Common myeloid progenitor, CD34-positive (primary cell): ENCODE results near the gene VGLL4.

Experiments
- CTCF ChIA-PET: fragments of 350-600 bp; sonication (Branson Sonifier 250); formaldehyde crosslinking; loops from one replicate; lab custom pipeline; 2021; ENCODE audit warnings: antibody characterized with exemption; lab: Charles Lee
- POLR2A ChIA-PET: fragments of 350-600 bp; sonication (Branson Sonifier 250); formaldehyde crosslinking; loops from one replicate; lab custom pipeline; 2021; ENCODE audit warnings: antibody characterized with exemption; lab: Charles Lee
- DNase-seq, 3 donors: peaks; one replicate each; pipeline versions ENCODE4 v3.0.0 to v3.0.0-alpha.2; 2013
- H3K27ac ChIP-seq, 2 experiments: 1 replicate in 1 of 2; 2 replicates in 1 of 2; pipeline ENCODE4 v1.7.0; 2013; ENCODE audit warnings: inconsistent platforms in 2 of 2, low read length in 2 of 2, mild to moderate bottlenecking in 2 of 2, low read depth in 1 of 2, moderate library complexity in 1 of 2; ENCODE audit not compliant: severe bottlenecking in 2 of 2, insufficient read depth in 1 of 2, poor library complexity in 1 of 2
- H3K27me3 ChIP-seq, 5 experiments: replicated peaks in 2 of 5; 1 replicate in 3 of 5; 2 replicates in 2 of 5; pipeline versions ENCODE4 v1.6.1 to v1.7.0; 2013; ENCODE audit warnings: low read length in 4 of 5, mild to moderate bottlenecking in 2 of 5, moderate library complexity in 2 of 5, inconsistent platforms in 1 of 5; ENCODE audit not compliant: insufficient read depth in 5 of 5, control insufficient read depth in 4 of 5
- H3K36me3 ChIP-seq, 4 experiments: 1 replicate in 2 of 4; 2 replicates in 2 of 4; pipeline versions ENCODE4 v1.6.1 to v1.7.0; 2013; ENCODE audit warnings: low read length in 3 of 4, control low read depth in 1 of 4, mild to moderate bottlenecking in 1 of 4; ENCODE audit not compliant: control insufficient read depth in 4 of 4, insufficient read depth in 4 of 4
- H3K4me1 ChIP-seq, 4 experiments: 1 replicate in 3 of 4; 2 replicates in 1 of 4; pipeline versions ENCODE4 v1.6.1 to v1.7.1; 2013; ENCODE audit warnings: low read length in 3 of 4, mild to moderate bottlenecking in 3 of 4, control low read depth in 1 of 4, inconsistent platforms in 1 of 4, moderate library complexity in 1 of 4; ENCODE audit not compliant: control insufficient read depth in 4 of 4, insufficient read depth in 4 of 4; ENCODE audit errors: control extremely low read depth in 1 of 4
- H3K4me3 ChIP-seq, 7 experiments: 1 replicate in 4 of 7; 2 replicates in 3 of 7; pipeline versions ENCODE4 v1.5.1 to v1.7.0; 2013; ENCODE audit warnings: mild to moderate bottlenecking in 7 of 7, low read length in 6 of 7, moderate library complexity in 6 of 7, inconsistent platforms in 2 of 7, low read depth in 2 of 7, control low read depth in 1 of 7; ENCODE audit not compliant: insufficient read depth in 4 of 7, control insufficient read depth in 1 of 7; ENCODE audit errors: extremely low read depth in 1 of 7
- H3K9me3 ChIP-seq, 5 experiments: 1 replicate in 4 of 5; 2 replicates in 1 of 5; pipeline versions ENCODE4 v1.6.1 to v1.7.1; 2013; ENCODE audit warnings: low read length in 4 of 5, mild to moderate bottlenecking in 2 of 5, inconsistent platforms in 1 of 5, low read depth in 1 of 5, moderate library complexity in 1 of 5; ENCODE audit not compliant: control insufficient read depth in 4 of 5, insufficient read depth in 2 of 5; ENCODE audit errors: control extremely low read depth in 1 of 5
- WGBS: methylation state at CpG from one replicate; pipeline ENCODE4 v1.1.5; 2013; ENCODE audit not compliant: insufficient coverage; 5-methylcytosine and 5-hydroxymethylcytosine counted together

Gene VGLL4

DNA sequence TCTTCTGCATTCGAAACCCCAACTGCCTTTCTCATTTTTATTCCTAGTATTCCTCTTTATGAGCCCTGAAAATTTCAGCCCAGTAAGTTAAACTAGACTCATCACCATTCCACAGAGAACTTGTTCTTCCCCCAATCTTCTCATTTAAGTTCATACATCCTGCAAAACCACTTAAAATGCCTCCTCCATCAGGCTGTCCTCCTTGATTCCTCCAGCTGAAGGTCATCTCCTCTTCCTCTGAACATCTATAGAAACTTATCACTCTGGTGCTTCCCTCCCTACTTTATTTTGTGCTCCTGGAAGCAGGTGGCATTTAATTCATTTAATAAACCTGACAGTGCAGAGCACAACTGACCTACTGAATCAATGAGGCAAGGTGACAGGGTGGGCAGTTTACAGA lies 38.3 kb downstream of the VGLL4 start:
- H3K9me3 ChIP-seq: no peaks in the 10 kb centered on the region
- 100% methylated on average over 1 of the region's 1 CpG for WGBS
- no peak overlapping the region for H3K27ac ChIP-seq
- no peak for DNase-seq
- ChIA-PET POLR2A (no interaction called here), CTCF (interaction anchor here (1.7 kb wide), 1 partner anchor 13 kb away, joined by 4 read pairs; no protein-coding TSS in a partner anchor)
- H3K4me1 ChIP-seq: peaks cover 2 to 34% (median 13%) of the 10 kb centered on the region in 4 experiments
- no peaks in the 10 kb centered on the region for H3K27me3 ChIP-seq
- H3K36me3 ChIP-seq: peaks cover 10 to 23% (median 11%) of the 10 kb centered on the region in 4 experiments
- H3K4me3 ChIP-seq: no peak overlapping the region

DNA sequence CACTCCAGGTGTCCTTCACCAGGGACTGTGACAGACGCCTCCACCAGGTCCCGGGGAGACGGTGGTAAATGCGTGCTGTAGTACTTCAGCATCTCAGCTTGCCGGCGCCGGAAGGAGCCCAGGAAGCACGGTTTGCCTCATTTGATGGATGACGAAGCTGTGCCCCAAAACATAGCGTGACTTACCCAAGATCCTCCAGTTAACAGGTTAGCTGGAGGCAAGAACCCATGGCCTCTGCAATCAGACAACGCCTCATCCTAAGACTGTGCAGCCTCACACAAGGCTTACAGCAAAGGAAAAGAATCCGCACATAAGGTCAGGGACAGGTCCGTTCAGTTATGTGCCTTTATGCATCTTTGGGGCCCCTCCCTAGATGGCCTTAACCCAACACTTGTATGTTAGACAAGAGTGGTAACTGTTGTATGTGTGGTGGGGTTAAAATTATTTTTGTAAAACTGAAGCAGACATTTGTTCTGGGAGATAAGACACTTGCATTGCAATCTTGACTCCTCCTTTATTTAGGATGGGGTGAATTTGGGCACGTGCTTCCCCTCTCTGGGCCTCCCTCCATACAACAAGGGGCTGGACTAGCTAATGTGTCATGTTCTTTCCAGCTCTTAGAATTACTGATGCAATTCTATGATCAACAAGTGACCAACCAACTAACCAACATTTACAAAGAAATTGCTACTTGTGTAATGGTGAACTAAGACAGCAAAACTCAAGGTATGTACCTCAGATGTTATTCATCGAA lies 39.4 kb downstream of the VGLL4 start:
- H3K4me1 ChIP-seq: peaks cover 0 to 34% (median 13%) of the 10 kb centered on the region in 4 experiments
- 85% methylated on average over 11 of the region's 15 CpGs for WGBS
- ChIA-PET CTCF (interaction anchor here (0.7 to 0.8 kb wide), 2 partner anchors 14 to 33 kb away, joined by 3 read pairs; no protein-coding TSS in a partner anchor), POLR2A (no interaction called here)
- H3K27me3 ChIP-seq: no peaks in the 10 kb centered on the region
- no peak overlapping the region for H3K27ac ChIP-seq
- no peak overlapping the region for H3K4me3 ChIP-seq
- H3K36me3 ChIP-seq: peaks cover 13 to 32% (median 16%) of the 10 kb centered on the region in 4 experiments
- peak in 2 of 3 donors; percentile 41 to 70 for DNase-seq
- no peaks in the 10 kb centered on the region for H3K9me3 ChIP-seq

DNA sequence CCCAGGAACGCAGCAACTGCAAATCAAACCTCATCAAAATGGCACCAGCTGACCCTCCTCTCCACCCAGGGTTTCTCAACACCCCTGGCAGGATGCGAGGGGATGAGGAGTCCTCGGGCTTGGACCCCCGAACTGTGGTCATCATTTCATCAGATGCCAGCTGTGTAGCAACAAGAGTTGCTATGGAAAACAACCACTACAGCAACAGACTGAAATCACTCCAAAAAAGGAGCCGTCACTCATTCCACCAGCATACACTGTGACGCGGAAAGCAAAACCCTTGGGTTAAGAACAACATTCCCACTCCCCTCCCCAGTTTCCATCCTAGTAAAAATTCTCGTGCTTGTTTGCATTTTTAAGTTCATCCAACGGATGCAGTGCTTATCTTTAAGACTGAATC lies 40.1 kb downstream of the VGLL4 start:
- Histone ChIP-seq H3K27me3 (no peaks in the 10 kb centered on the region), H3K27ac (no peak overlapping the region), H3K4me1 (peaks cover 0 to 28% (median 12%) of the 10 kb centered on the region in 4 experiments), H3K4me3 (no peak overlapping the region), H3K36me3 (peaks cover 13 to 32% (median 17%) of the 10 kb centered on the region in 4 experiments), H3K9me3 (no peaks in the 10 kb centered on the region)
- WGBS: 94% methylated on average over 8 of the region's 9 CpGs
- ChIA-PET POLR2A (no interaction called here), CTCF (interaction anchor here (0.8 kb wide), 1 partner anchor 15 kb away, joined by 3 read pairs; no protein-coding TSS in a partner anchor)
- DNase-seq: peak in 1 of 3 donors; percentile 13

DNA sequence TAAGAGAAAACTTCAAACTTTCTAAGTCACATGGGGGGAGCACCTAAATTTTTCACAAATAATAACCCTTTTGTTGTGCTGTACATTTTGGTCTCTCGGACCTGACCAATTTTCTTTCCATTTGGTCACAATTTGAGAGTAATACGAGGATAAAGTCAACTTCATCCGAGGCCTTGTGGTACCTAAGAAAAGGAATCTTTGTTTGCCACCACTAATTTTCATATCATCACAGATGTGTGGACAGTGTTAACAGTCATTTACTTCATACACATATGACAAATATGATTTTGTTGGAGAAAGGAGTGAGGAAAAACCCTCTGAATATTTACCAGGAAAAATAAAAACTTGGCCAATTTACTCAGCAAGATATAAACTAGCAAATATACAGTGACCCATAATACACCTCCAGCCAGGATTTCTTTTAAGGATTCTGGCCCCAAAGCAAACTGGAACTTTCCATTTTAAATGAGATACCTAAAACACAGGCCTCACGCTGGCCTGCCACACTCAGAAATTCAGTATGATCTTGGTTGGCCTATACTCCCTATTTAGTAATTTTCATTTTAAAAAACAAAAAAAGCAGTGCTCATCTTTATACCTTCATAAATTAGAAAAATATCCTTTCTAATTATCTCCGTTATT lies 40.7 kb downstream of the VGLL4 start:
- Histone ChIP-seq H3K9me3 (peaks cover 0 to 3% (median 0%) of the 10 kb centered on the region in 5 experiments), H3K4me3 (no peak overlapping the region), H3K4me1 (peaks cover 0 to 22% (median 8%) of the 10 kb centered on the region in 4 experiments), H3K36me3 (peaks cover 13 to 32% (median 17%) of the 10 kb centered on the region in 4 experiments), H3K27ac (peak overlapping the region in 1 of 2 experiments; percentile 7), H3K27me3 (no peaks in the 10 kb centered on the region)
- POLR2A ChIA-PET: no interaction called here
- DNase-seq: no peak
- CTCF ChIA-PET: interaction anchor here (0.8 kb wide), 1 partner anchor 15 kb away, joined by 3 read pairs; no protein-coding TSS in a partner anchor
- 100% methylated on average over 2 of the region's 5 CpGs for WGBS

DNA sequence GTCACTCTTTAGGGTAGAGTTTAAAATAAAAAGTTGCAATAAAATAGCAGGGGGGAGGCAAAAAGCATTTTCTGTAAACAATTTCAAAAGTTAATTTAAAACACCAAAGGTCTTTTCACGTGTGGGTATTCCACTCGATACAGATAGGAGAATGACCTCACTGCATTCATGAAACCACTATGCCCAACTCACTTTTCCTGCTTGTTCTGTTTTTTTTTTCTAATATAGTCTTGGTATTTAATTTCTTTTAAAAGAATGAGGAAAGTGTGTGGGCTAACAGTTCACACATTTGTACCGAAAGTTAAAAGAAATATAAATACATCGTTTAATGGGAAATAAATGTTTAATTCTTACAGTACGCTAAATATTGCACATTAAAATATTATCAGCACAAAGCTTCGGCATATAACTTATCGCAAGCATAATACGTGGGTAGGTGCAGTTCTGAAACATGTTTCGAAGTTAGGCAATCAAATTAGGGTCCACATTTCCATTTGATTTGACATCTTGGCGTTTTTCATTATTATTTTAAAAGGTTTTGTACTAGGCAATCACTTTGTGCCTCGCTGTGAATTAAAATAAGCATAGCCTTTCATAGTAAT lies 41.4 kb downstream of the VGLL4 start:
- POLR2A ChIA-PET: no interaction called here

DNA sequence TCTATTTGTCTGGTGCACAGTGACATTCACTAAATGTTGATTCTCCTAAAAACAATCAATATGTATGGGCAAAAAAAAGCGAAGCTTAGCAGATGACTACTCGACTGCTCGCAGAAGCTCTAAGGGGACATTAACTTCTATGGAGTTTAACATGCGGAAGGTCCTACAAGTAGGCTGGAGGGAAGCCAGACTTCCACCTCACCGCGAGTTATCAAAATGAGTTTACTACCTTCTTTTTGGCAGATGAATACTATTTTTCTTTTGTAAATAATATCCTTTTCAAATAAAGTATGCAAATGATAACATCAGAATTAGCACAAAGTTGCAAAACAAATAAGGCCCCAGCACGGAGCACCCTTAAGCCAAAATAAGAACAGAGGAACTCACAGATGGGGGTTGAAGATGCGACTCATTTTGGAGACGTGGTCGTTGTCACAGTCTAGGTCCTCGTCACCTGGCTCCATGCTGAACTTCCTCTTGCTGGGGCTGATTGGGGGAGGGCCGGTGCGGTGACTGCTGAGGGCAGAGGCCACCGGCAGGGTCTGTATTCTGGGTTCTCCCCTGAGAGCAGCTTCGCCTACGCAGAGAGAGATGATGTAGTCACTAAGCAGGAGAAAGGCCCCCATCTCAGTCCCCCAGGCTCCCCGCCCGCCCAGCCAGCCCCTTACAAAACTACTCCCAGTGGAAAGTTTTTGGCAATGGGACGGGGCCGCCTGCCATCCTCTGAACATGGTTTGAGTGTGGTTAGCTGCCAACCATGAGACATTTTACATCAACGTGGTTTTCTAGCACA lies 42.1 kb downstream of the VGLL4 start:
- DNase-seq: peak in 2 of 3 donors; percentile 38 to 57
- no peak overlapping the region for H3K4me3 ChIP-seq
- no peaks in the 10 kb centered on the region for H3K27me3 ChIP-seq
- peaks cover 0 to 19% (median 6%) of the 10 kb centered on the region in 4 experiments for H3K4me1 ChIP-seq
- H3K36me3 ChIP-seq: peaks cover 13 to 34% (median 25%) of the 10 kb centered on the region in 4 experiments
- 80% methylated on average over 12 of the region's 21 CpGs for WGBS
- ChIA-PET POLR2A (no interaction called here), CTCF (interaction anchor here (0.6 kb wide), 1 partner anchor 50 kb away, joined by 3 read pairs; no protein-coding TSS in a partner anchor)
- H3K27ac ChIP-seq: peak overlapping the region in 1 of 2 experiments; percentile 34
- peaks cover 0 to 10% (median 0%) of the 10 kb centered on the region in 5 experiments for H3K9me3 ChIP-seq

More for the DNA sequence above, 41.4 kb downstream of the VGLL4 start:
- Histone ChIP-seq H3K4me3 (no peak overlapping the region), H3K36me3 (peaks cover 13 to 38% (median 20%) of the 10 kb centered on the region in 4 experiments), H3K27ac (peak overlapping the region in 1 of 2 experiments; percentile 34), H3K9me3 (peaks cover 0 to 6% (median 0%) of the 10 kb centered on the region in 5 experiments), H3K4me1 (peaks cover 0 to 19% (median 6%) of the 10 kb centered on the region in 4 experiments), H3K27me3 (no peaks in the 10 kb centered on the region)
- CTCF ChIA-PET: interaction anchor here (0.6 kb wide), 1 partner anchor 49 kb away, joined by 3 read pairs; no protein-coding TSS in a partner anchor
- no peak for DNase-seq
- 88% methylated on average over 6 of the region's 11 CpGs for WGBS
